HG03097 (cell line): ENCODE measurements around the gene MERTK.
"Not testable (repeated sequence)": the region's sequence is repeated elsewhere in the genome, so short reads cannot be mapped to it uniquely, and the experiment has no call there.

Experiments
- ATAC-seq: cut with Tn5 transposase; IDR thresholded peaks from one replicate; pipeline ENCODE4 v1.9.1; 2021; ENCODE audit not compliant: unreplicated experiment, low FRiP score

The MERTK gene

DNA sequence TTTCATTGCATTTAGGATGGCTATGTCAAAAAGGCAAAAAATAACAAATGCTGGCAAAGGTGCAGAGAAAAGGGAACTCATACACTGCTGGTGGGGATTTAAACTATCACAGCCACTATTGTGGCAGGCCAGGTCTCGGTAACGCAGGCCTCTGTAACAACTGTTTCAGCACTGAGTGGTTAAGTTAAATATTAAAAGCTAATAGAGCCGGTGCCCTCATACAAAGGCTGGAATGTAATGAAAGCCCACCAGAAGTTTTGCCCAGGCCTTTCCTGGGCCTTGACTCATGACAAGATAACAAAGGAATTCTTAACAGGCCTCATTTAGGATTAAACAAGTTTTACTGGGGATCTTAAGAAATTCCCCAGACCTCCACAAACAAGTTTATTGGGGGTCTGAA, 10.7 kb downstream of the MERTK start:
- no peak for ATAC-seq

DNA sequence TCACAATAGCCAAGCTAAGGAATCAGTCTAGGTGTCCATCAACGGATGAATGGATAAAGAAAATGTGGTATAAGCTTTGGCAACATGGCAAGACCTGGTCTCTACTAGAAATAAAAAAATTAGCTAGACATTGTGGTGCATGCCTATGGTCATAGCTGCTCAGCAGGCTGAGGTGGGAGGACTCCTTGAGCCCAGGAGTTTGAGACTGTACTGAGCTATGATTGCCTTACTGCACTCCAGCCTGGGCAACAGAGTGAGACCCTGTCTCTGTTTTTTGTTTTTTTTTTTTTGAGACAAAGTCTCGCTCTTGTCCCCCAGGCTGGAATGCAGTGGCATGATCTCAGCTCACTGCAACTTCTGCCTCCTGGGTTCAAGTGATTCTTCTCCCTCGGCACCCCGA, 11.6 kb downstream of the MERTK start:
- ATAC-seq, result not testable (repeated sequence)

DNA sequence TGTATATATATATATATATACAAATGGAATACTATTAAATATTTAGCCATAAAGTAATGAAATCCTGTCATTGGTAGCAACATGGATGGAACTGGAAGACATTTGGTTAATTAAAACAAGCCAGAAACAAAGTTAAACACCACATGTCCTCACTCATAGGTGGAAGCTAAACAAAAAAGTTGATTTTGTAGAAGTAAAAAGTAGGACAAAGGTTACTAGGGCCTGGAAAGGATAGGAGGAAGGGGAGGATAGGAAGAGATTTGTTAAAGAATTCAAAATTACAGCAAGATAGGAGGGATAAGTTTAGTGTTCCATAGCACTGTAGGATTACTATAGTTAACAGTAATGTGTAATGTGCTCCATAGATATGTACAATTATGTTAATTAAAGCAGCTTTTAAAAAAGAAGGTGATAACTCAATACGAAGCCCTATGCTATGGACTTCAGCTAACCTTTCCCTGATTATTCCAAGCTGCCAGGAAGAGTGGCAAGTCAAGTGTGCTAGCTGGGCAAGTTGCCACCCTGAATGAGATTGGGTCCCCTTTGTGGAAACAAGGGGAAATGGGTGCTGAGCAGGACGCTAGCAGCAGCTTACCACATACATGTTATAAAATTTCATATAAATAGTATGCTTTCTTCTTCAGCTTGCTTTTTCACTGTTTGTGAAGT, 12.3 kb downstream of the MERTK start:
- ATAC-seq, result no peak

GRCh38 chr2:111911295-111911977, 13.0 kb downstream of the MERTK start:
- ATAC-seq, result not testable (repeated sequence)

GRCh38 chr2:111912547-111912946, 14.1 kb downstream of the MERTK start:
- ATAC-seq, result no peak

DNA sequence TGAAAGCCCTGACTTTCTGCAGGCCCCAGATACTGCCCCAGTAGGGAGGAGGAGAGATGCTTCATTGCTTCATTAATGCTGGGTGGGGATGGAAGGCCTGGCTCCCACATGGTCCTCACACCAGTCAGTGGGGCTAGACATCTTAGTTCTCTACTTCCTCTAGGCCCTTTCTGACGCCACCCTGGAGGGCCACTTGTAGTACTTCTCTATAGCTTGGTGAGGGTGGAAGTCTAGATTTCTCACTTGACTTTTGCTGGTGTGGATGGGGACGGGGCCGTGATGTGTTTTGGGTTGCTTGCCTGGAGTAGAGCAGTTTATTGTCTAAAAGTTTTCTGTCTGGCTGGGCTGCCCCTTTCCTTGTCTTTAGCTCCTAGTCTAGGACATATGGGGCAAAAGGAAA, 18.7 kb downstream of the MERTK start:
- ATAC-seq, result no peak

DNA sequence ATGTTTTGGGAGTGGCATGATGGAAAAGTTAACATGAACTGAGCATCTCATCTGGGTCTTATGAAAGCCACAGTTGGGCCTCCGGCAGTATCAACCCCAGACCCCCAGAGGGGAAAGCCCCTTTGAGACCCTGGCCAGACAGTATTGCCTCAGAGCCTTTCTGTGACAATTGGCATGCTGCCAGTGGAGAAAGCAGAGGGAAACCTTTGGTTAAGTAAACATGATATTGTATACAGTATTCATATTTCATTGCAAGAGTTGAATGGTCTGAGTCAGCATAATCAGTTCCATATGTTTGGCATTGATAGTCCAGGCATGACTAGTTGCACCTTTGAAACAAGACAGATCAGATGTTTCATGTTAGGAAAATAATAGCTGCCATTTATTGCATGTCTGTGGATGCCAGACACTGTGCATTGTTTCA, 20.0 kb downstream of the MERTK start:
- no peak for ATAC-seq

DNA sequence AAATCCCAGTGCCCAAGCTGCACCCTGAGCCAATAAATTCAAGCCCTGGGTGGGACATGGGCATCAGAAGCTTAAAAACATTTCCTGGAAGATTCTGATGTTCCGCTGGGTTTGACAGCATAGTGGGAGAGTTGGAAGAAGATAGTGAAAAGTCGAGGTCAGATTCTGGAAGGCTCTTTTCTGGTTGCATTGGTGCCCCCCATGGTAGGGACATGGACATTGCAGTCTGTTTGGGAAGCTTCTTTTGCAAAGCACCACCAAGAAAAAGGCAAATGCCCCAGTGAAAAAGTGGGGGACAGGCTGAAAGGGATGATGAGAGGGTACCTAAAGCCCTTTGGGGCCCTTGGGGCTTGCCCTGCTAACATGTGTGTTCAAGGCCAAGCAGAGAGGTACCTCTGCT, 21.0 kb downstream of the MERTK start:
- ATAC-seq, result no peak

DNA sequence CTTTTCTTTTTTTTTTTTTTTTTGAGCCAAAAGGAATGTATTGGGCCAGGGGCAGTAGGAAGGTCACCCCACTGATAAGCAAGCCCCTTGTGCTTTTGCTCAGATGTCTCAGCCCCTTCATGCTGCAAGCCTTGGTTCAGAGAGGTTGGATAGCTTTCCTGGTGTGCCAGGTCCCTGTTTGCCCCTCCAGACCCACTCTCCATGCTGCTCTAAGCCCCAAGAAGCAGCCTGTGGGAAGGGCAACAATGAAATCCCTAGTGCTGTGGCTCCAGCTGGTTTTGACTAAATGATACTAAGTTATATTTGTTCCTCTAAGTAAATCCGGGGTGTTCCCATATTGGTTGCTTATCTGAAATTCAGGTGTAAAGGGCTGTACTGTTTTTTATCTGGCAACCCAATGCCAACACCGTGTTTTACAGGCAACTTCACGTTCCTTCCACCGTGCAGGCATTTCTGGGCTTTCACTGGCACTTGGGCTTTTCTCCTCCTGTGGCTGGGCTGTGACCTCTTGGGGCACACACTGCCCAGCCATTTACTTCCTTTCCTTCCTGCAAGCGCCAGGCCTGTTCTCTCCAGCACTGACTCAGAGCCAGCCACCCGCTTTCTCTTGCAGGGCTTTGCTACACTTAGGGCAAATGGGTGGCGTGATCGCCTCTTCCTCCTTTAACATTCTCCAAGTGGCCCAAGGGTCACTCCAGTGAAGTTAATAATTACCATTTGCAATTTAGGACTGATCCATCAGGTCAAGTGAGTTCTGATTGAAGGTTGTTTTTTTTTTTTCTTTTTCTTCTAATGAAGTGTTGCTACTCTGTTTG, 21.6 kb downstream of the MERTK start:
- no peak for ATAC-seq

GRCh38 chr2:111923276-111923804, 24.9 kb downstream of the MERTK start:
- ATAC-seq, result no peak

- no peak for ATAC-seq
Measured at GRCh38 chr2:111924617-111925107, 26.3 kb downstream of the MERTK start.

- no peak for ATAC-seq
Measured at GRCh38 chr2:111927723-111928122, 29.3 kb downstream of the MERTK start.

DNA sequence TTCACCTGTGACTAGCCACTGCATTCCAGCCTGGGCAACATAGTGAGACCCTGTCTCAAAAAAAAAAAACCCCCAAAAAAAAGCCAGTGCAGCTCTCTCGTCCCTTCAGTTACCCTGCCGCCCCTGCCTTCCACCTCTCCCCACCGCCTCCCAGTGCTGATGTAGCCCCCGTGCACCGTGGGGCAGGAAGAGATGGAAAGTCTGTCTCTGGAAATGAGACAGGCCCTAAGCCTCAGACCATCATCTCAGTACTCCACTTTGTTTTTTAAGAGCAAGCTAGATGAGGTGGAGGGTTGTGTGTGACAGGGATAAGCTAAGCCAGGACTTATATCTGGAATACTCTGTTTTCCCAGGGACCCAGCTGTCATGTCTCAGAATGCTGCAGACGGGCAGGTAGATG, 32.0 kb downstream of the MERTK start:
- ATAC-seq, result no peak

GRCh38 chr2:111930875-111931274, 32.5 kb downstream of the MERTK start:
- no peak for ATAC-seq

DNA sequence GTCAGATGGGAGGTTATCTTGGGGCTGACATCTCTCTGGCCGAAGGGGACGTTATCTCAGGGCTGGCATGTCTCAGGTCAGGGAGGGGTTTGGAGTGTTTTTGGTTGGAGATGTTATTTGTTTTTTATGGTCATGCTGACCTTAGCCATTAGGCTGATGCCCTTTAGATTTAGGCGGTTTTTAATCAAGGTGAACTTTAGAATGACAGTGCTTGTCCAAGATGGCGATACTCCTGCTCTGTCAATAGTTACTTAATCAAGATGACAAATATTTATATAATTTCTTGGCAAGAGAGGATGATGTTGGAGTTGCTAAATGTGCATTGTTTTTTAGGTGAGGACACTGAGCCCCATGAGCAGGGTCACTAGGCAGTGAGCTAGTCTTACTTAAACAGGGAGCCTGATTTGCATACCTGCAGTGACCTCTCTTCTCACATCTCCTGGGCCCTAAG, 34.5 kb downstream of the MERTK start:
- ATAC-seq, result no peak

DNA sequence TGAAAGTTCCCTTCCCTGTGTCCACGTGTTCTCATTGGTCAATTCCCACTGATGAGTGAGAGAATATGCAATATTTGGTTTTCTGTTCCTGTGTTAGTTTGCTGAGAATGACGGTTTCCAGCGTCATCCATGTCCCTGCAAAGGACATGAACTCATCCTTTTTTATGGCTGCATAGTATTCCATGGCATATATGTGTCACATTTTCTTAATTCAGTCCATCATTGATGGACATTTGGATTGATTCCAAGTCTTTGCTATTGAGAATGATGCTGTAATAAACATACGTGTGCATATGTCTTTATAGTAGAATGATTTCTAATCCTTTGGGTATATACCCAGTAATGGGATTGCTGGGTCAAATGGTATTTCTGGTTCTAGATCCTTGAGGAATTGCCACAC, 35.5 kb downstream of the MERTK start:
- ATAC-seq, result not testable (repeated sequence)

- ATAC-seq, result no peak
Measured at GRCh38 chr2:111936881-111937280, 38.5 kb downstream of the MERTK start.

DNA sequence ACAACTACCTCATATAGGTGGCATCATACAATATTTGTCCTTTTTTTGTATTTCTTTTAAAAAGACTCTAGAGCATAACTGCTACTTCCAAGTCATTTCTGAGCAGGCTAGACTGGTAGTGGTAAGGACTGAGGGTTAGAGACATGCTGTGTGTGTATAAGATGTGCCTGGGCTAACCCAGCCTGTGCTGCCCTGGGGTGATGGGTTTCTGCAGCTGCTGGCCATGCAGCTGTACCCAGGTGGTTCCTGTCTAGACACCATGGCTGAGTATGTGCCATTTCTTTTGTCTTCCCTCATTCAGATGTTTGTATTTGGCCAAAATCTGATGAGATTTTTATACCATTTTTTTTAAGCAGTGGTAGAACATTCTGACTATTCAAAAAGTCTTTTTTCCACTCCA, 40.0 kb downstream of the MERTK start:
- ATAC-seq, result no peak

GRCh38 chr2:111940333-111941196, 42.2 kb downstream of the MERTK start:
- no peak for ATAC-seq

GRCh38 chr2:111941531-111941930, 43.1 kb downstream of the MERTK start:
- ATAC-seq, result no peak
